Activated CD4-positive, alpha-beta T cell treated with anti-CD3 and anti-CD28 coated beads, Interleukin-10, Interleukin-2, amounts not matched to agents 100 ng/mL and 50 ng/mL, durations not matched to agents 16 hours and 8 hours (primary cell): Measurements from ENCODE around the gene ADGRF5.

Experiments
- DNase-seq: peaks from one replicate; pipeline ENCODE4 v3.0.0-alpha.2; 2020

The ADGRF5 gene

DNA sequence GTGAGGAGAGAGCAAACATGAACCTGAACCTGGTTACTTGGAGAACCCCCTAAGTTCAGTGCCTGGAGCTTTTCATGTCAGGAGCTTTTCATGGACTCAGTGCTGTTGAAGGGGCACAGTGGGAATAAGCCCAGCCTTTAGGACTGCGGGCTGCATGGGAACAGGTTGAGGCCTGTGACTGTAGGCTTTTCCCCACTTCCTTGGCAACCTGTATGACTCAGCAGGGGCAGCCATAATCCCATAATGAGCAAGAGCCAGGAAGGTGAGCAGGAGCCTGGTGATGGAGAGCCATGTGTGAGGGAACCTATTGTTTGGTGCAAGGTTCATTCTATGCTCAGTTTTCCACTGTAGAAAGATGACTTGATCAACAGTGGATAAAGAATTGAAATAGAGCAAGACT, 105.1 kb downstream of the ADGRF5 start:
- no peak for DNase-seq

DNA sequence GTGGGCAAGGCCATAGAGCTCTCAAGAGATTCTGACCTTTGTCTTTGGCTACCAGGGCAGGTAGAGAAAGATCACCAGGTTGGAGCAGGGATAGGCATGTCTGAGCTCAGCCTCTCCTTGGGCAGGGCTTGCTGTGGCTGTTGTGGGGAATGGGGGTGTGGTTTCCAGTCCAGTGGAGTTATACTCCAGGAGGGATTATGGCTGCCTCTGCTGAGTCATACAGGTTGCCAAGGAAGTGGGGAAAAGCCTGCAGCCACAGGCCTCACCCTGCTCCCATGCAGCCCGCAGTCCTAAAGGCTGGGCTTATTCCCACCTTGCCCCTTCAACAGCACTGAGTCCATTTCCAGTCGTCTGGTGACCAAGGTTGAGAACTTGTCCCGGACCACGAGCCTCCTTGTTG, 106.6 kb downstream of the ADGRF5 start:
- DNase-seq = no peak

DNA sequence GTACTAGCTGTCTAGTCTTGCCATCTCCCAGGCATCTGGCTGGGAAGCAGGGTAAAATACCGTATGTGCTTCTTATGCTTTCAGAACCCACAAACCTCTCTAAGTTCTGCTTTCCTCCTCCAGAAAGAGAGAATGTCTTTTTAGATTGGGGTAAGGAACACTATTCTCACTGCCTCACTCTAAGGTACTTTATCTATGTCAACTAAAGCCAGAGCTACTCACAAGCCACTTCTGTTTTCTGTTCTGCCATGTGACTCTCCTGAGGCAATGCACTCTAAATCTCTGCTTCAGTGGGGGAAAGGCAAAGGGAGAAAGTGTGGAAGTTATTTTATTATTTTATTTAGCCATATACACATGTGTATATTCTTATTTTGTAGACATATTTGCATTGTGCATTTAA, 112.9 kb downstream of the ADGRF5 start:
- DNase-seq = no peak
